ENCODE measurements around the gene LCMT1. TPM values are rescaled to one million over a fixed set of nuclear protein-coding genes. Genes with fewer than 3 reads are reported as not detected.

Gene LCMT1
- total and polyA plus RNA-seq, 2 of the 13 experiments (the other 11 are each of a cell fraction or from before 2014, with no cell fraction given), result 41.2 to 48.7 TPM

GRCh38 chr16:25080420-25081131 is 31.0 kb upstream of the LCMT1 start:
- H4K20me1 ChIP-seq (ENCODE audit: insufficient read depth, low read length), result no peaks in the 10 kb centered on the region
- TF ChIP-seq TMF1 (CRISPR knock-in tag; IDR thresholded peaks at IDR 0.05; ENCODE audit: low read depth), result no peak
- no peak for TF ChIP-seq NFRKB (IDR thresholded peaks at IDR 0.05)
- no peak for TF ChIP-seq HOXA7 (CRISPR knock-in tag; IDR thresholded peaks at IDR 0.05)
- no peak for TF ChIP-seq NFIB (CRISPR knock-in tag; IDR thresholded peaks at IDR 0.05; ENCODE audit: borderline replicate concordance)
- TF ChIP-seq ZEB1 (IDR thresholded peaks at IDR 0.05; ENCODE audit: insufficient replicate concordance, low read depth), result no peak
- no peak for TF ChIP-seq ZNF83 (CRISPR knock-in tag; IDR thresholded peaks at IDR 0.05; ENCODE audit: borderline replicate concordance)
- TF ChIP-seq SP140L (CRISPR knock-in tag; IDR thresholded peaks at IDR 0.05; ENCODE audit: borderline replicate concordance), result no peak
- no peak overlapping the region for H3K9ac ChIP-seq (ENCODE audit: insufficient read depth, low read depth, low read length)
- DNase-seq (ENCODE audit: low spot score) (no peak), ATAC-seq (no peak), FAIRE-seq (no peak)
- no peak overlapping the region for H3K4me2 ChIP-seq (ENCODE audit: low read depth, low read length)
- CTCF ChIA-PET (ENCODE audit: low intra/inter-chr PET ratio, low total read pairs), result no interaction called here
- BruUV-seq (replicated peaks), result no TSS peak
- H3K4me1 ChIP-seq (ENCODE audit: insufficient read depth, low read length), result 0 out of 2 replicates have a peak, but pooled peaks cover 7% of the 10 kb centered on the region
- POLR2A ChIA-PET, result no interaction called here
- intact Hi-C loops (cut with micrococcal nuclease; ENCODE audit: unreplicated experiment) (no loop called here), in situ Hi-C loops (cut with HindIII; ENCODE audit: extremely low pct_ligation_motif_present, low pct_unique_long_range_greater_than_20kb) (no loop called here)
- no peaks in the 10 kb centered on the region for H3K36me3 ChIP-seq (replicated peaks in 1 of 2; ENCODE audit: control insufficient read depth in 1 of 2, insufficient read depth in 2 of 2, low read length in 2 of 2)
- H3K9me3 ChIP-seq (ENCODE audit: low read length), result no peaks in the 10 kb centered on the region
- H3K79me2 ChIP-seq (ENCODE audit: insufficient read depth, low read length), result no peaks in the 10 kb centered on the region
- H2AFZ ChIP-seq (ENCODE audit: low read length), result no peak overlapping the region
- 44% methylated on average over 5 of the region's 5 CpGs for WGBS (ENCODE audit: low lambda C conversion rate)
- H3K27me3 ChIP-seq (ENCODE audit: control insufficient read depth in 1 of 2, insufficient read depth in 2 of 2, low read length in 2 of 2), result peaks cover 0 to 14% of the 10 kb centered on the region in 2 experiments; a peak in 3 of 5 replicates
- H3K27ac ChIP-seq (ENCODE audit: extremely low read length, insufficient read depth, low read length), result no peak overlapping the region
- H3K4me3 ChIP-seq (replicated peaks in 1 of 3; ENCODE audit: insufficient read depth in 1 of 3, low read depth in 2 of 3, low read length in 3 of 3), result no peak overlapping the region

DNA sequence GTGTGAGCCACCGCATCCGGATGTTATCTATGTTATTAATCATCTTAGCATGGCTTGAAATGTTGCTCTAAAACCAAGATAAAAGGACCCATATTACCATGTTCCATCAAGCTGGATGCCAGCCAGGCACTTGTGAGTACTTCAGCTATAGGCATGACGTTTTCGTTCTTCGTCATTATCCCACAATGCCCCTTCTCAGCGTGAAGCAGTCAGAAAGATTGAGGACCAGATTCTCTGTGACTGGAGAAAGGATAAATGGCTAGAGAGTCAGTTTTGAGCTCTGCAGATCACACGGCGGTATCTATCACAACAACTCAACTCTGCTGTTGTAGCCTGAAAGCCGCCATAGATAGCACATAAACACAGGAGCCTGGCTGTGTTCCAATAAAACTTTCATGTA is 29.8 kb upstream of the LCMT1 start:
- no peak overlapping the region for H2AFZ ChIP-seq (ENCODE audit: low read length)
- ChIA-PET CTCF (ENCODE audit: low intra/inter-chr PET ratio, low total read pairs) (no interaction called here), POLR2A (no interaction called here)
- H3K9me3 ChIP-seq (ENCODE audit: low read length), result no peaks in the 10 kb centered on the region
- no TSS peak for BruUV-seq (replicated peaks)
- DNase-seq (ENCODE audit: low spot score), result no peak
- intact Hi-C loops (cut with micrococcal nuclease; ENCODE audit: unreplicated experiment), result no loop called here
- no peaks in the 10 kb centered on the region for H3K79me2 ChIP-seq (ENCODE audit: insufficient read depth, low read length)
- H3K4me1 ChIP-seq (ENCODE audit: insufficient read depth, low read length), result 0 out of 2 replicates have a peak, but pooled peaks cover 7% of the 10 kb centered on the region
- H3K36me3 ChIP-seq (replicated peaks in 1 of 2; ENCODE audit: control insufficient read depth in 1 of 2, insufficient read depth in 2 of 2, low read length in 2 of 2), result no peaks in the 10 kb centered on the region
- no peak for ATAC-seq
- H3K4me2 ChIP-seq (ENCODE audit: low read depth, low read length), result no peak overlapping the region
- H4K20me1 ChIP-seq (ENCODE audit: insufficient read depth, low read length), result no peaks in the 10 kb centered on the region
- H3K27ac ChIP-seq (ENCODE audit: extremely low read length, insufficient read depth, low read length), result no peak overlapping the region
- no peak for FAIRE-seq
- in situ Hi-C loops (cut with HindIII; ENCODE audit: extremely low pct_ligation_motif_present, low pct_unique_long_range_greater_than_20kb), result no loop called here
- H3K4me3 ChIP-seq (replicated peaks in 1 of 3; ENCODE audit: insufficient read depth in 1 of 3, low read depth in 2 of 3, low read length in 3 of 3), result no peak overlapping the region
- WGBS (ENCODE audit: low lambda C conversion rate), result 68% methylated on average over 9 of the region's 9 CpGs
- H3K27me3 ChIP-seq (ENCODE audit: control insufficient read depth in 1 of 2, insufficient read depth in 2 of 2, low read length in 2 of 2), result peaks cover 0 to 17% of the 10 kb centered on the region in 2 experiments; a peak in 3 of 5 replicates
- H3K9ac ChIP-seq (ENCODE audit: insufficient read depth, low read depth, low read length), result no peak overlapping the region
- TF ChIP-seq ZFP91 (CRISPR knock-in tag; IDR thresholded peaks at IDR 0.05; ENCODE audit: borderline replicate concordance), result no peak
- TF ChIP-seq HOXA5 (CRISPR knock-in tag; IDR thresholded peaks at IDR 0.05), result no peak
- no peak for TF ChIP-seq SP5 (CRISPR knock-in tag; IDR thresholded peaks at IDR 0.05; ENCODE audit: borderline replicate concordance, low read depth)
- TF ChIP-seq HMG20A (CRISPR knock-in tag; IDR thresholded peaks at IDR 0.05; ENCODE audit: borderline replicate concordance), result no peak
- TF ChIP-seq, protein P1, sequence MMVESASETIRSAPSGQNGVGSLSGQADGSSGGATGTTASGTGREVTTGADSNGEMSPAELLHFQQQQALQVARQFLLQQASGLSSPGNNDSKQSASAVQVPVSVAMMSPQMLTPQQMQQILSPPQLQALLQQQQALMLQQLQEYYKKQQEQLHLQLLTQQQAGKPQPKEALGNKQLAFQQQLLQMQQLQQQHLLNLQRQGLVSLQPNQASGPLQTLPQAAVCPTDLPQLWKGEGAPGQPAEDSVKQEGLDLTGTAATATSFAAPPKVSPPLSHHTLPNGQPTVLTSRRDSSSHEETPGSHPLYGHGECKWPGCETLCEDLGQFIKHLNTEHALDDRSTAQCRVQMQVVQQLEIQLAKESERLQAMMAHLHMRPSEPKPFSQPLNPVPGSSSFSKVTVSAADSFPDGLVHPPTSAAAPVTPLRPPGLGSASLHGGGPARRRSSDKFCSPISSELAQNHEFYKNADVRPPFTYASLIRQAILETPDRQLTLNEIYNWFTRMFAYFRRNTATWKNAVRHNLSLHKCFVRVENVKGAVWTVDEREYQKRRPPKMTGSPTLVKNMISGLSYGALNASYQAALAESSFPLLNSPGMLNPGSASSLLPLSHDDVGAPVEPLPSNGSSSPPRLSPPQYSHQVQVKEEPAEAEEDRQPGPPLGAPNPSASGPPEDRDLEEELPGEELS (CRISPR knock-in tag; IDR thresholded peaks at IDR 0.05), result no peak
- TF ChIP-seq ZNF737 (CRISPR knock-in tag; IDR thresholded peaks at IDR 0.05; ENCODE audit: borderline replicate concordance), result no peak
- TF ChIP-seq RARG (CRISPR knock-in tag; IDR thresholded peaks at IDR 0.05; ENCODE audit: low read depth), result no peak
- TF ChIP-seq ZNF724P (CRISPR knock-in tag; IDR thresholded peaks at IDR 0.05; ENCODE audit: borderline replicate concordance), result no peak
- no peak for TF ChIP-seq CEBPB (IDR thresholded peaks at IDR 0.05; ENCODE audit: borderline replicate concordance, low read depth, low read length)
- TF ChIP-seq CHD2 (IDR thresholded peaks at IDR 0.05; ENCODE audit: low read depth, low read length), result no peak
